K562 (cell line): Measurements from ENCODE around the gene CDHR1. TPM values are rescaled to one million over a fixed set of nuclear protein-coding genes. Genes with fewer than 3 reads are reported as not detected.

Experiments used
- ATAC-seq: fragments of 200-7000 bp; cut with Tn5 transposase; 3 replicates; pipeline ENCODE4 v1.9.1; 2020; ENCODE audit warnings: moderate library complexity
- BruUV-seq: library from RNA; stranded (reverse); fragments of 400-500 nt; replicated peaks from 2 replicates; lab custom pipeline; 2021; lab: Mats Ljungman, UMichigan
- CTCF ChIA-PET: fragments of 300-600 bp; formaldehyde crosslinking; extraction: SDS; loops from one replicate; lab custom pipeline; 2021; ENCODE audit warnings: low intra/inter-chr PET ratio; lab: Yijun Ruan, JAX
- POLR2A ChIA-PET: fragments of 300-600, 350-650 bp; sonication (Branson Sonifier 250); formaldehyde crosslinking; extraction: SDS; loops from one replicate; lab custom pipeline; 2021; ENCODE audit warnings: antibody characterized with exemption, inconsistent platforms; lab: Yijun Ruan, JAX
- DNase-seq, 4 experiments: peaks; one replicate each; pipeline versions ENCODE4 v3.0.0 to v3.0.0-alpha.2; 2011 to 2018; ENCODE audit warnings: low spot score in 3 of 4, mixed read lengths in 3 of 4; ENCODE audit errors: extremely low read depth in 1 of 4
- FAIRE-seq: peaks from 2 replicates; lab custom pipeline; 2011; peaks lifted over from hg19 to GRCh38; lab: Jason Lieb, UNC
- H2AFZ ChIP-seq: 2 replicates; pipeline ENCODE4 v1.6.0; 2011; ENCODE audit warnings: low read depth, low read length, control low read depth, inconsistent platforms
- H3K27ac ChIP-seq: fragments of 200-600 bp; 3 replicates; pipeline ENCODE4 v1.8.0; 2011; ENCODE audit warnings: low read depth, mild to moderate bottlenecking, control low read depth, inconsistent platforms, low read length, moderate library complexity, mixed read lengths; ENCODE audit errors: extremely low read depth
- H3K27me3 ChIP-seq, 2 experiments: fragments of 300-600 bp in 1 of 2; 2 replicates in 1 of 2; 3 replicates in 1 of 2; pipeline versions ENCODE4 v1.6.0 to v1.8.0; 2011; ENCODE audit warnings: inconsistent platforms in 2 of 2, low read length in 2 of 2, mild to moderate bottlenecking in 1 of 2, mixed read lengths in 1 of 2, moderate library complexity in 1 of 2; ENCODE audit not compliant: control insufficient read depth in 2 of 2, insufficient read depth in 2 of 2
- H3K36me3 ChIP-seq: fragments of 300-600 bp; 3 replicates; pipeline ENCODE4 v1.8.0; 2011; ENCODE audit warnings: mild to moderate bottlenecking, low read length, inconsistent platforms; ENCODE audit not compliant: control insufficient read depth, insufficient read depth
- H3K4me1 ChIP-seq, 2 experiments: fragments of 200-600 bp in 1 of 2; replicated peaks in 1 of 2; 2 replicates in 1 of 2; 3 replicates in 1 of 2; pipeline versions ENCODE4 v1.5.1 to v1.8.0; 2011; ENCODE audit warnings: inconsistent platforms in 2 of 2, low read length in 2 of 2, mild to moderate bottlenecking in 1 of 2, mixed read lengths in 1 of 2, moderate library complexity in 1 of 2; ENCODE audit not compliant: control insufficient read depth in 2 of 2, insufficient read depth in 2 of 2
- H3K4me2 ChIP-seq: 2 replicates; pipeline ENCODE4 v1.6.1; 2011; ENCODE audit warnings: low read length, control low read depth, inconsistent platforms, mixed read lengths; ENCODE audit not compliant: insufficient read depth
- H3K4me3 ChIP-seq: fragments of 200-600 bp; sonication (generic), shearing (Covaris generic); 2 replicates; pipeline ENCODE4 v1.5.1; 2016; ENCODE audit warnings: control low read depth, inconsistent platforms
- H3K79me2 ChIP-seq: fragments of 200-600 bp; 3 replicates; pipeline ENCODE4 v1.8.0; 2011; ENCODE audit warnings: low read length, inconsistent platforms; ENCODE audit not compliant: control insufficient read depth, insufficient read depth
- H3K9ac ChIP-seq, 2 experiments: 2 replicates each; pipeline versions ENCODE4 v1.6.0 to v1.6.1; 2011; ENCODE audit warnings: low read depth in 2 of 2, low read length in 2 of 2, control low read depth in 1 of 2, inconsistent platforms in 1 of 2, mild to moderate bottlenecking in 1 of 2, mixed read lengths in 1 of 2; ENCODE audit not compliant: insufficient read depth in 1 of 2
- H3K9me1 ChIP-seq: one replicate; pipeline ENCODE4 v1.6.0; 2011; ENCODE audit warnings: inconsistent platforms, mild to moderate bottlenecking, low read length, moderate library complexity; ENCODE audit not compliant: control insufficient read depth, insufficient read depth
- H3K9me3 ChIP-seq: replicated peaks from 2 replicates; pipeline ENCODE4 v1.5.1; 2011; ENCODE audit warnings: low read depth, low read length, inconsistent platforms; ENCODE audit not compliant: control insufficient read depth, insufficient read depth
- H4K20me1 ChIP-seq: replicated peaks from 2 replicates; pipeline ENCODE4 v1.6.1; 2011; ENCODE audit warnings: low read length, inconsistent platforms, mixed read lengths; ENCODE audit not compliant: control insufficient read depth, insufficient read depth
- FOXK2 ChIP-seq, 2 experiments: fragments of 450-650 bp; IDR thresholded peaks in 1 of 2; conservative IDR thresholded peaks in 1 of 2; 2 replicates each; pipeline ENCODE4 v1.6.1; 2016; ENCODE audit warnings: low read depth in 2 of 2, mild to moderate bottlenecking in 1 of 2
- GATA2 ChIP-seq: sonication (generic); formaldehyde crosslinking; IDR thresholded peaks from 2 replicates; pipeline ENCODE4 v1.4.0; 2020; ENCODE audit warnings: mild to moderate bottlenecking, missing genetic modification reagents
- HDGF ChIP-seq: fragments of 450-650 bp; IDR thresholded peaks from 2 replicates; pipeline ENCODE4 v1.6.1; 2016
- KHSRP ChIP-seq: fragments of 450-650 bp; IDR thresholded peaks from 2 replicates; pipeline ENCODE4 v1.6.1; 2017
- MCM7 ChIP-seq, 2 experiments: fragments of 450-650 bp; IDR thresholded peaks; 2 replicates each; pipeline ENCODE4 v1.6.1; 2016 to 2018
- MTA1 ChIP-seq: fragments of 450-650 bp; IDR thresholded peaks from 2 replicates; pipeline ENCODE4 v1.6.1; 2017; ENCODE audit warnings: borderline replicate concordance
- SMARCA4 ChIP-seq: fragments of 450-650 bp; IDR thresholded peaks from 2 replicates; pipeline ENCODE4 v1.6.1; 2016
- TSHZ1 ChIP-seq: fragments of 250-450 bp; sonication (Bioruptor Pico); IDR thresholded peaks from 2 replicates; pipeline ENCODE4 v1.4.0; 2020; ENCODE audit warnings: mild to moderate bottlenecking, moderate library complexity
- ZNF766 ChIP-seq: fragments of 200-800 bp; sonication (Bioruptor generic); conservative IDR thresholded peaks from 2 replicates; pipeline ENCODE4 v1.6.1; 2016; ENCODE audit warnings: missing genetic modification characterization, missing compliant biosample characterization
- ZNF79 ChIP-seq: fragments of 250-450 bp; sonication (Bioruptor Pico); IDR thresholded peaks from 2 replicates; pipeline ENCODE4 v1.4.0; 2020; ENCODE audit warnings: low read depth, mild to moderate bottlenecking, moderate library complexity
- WGBS: fragments of 100-300 bp; shearing (Covaris generic); methylation state at CpG from one replicate; pipeline ENCODE4 v1.1.6; 2016; ENCODE audit warnings: low coverage, mixed read lengths; ENCODE audit not compliant: insufficient coverage; ENCODE audit errors: missing lambda C conversion rate; 5-methylcytosine and 5-hydroxymethylcytosine counted together
- in situ Hi-C: fragments of 300-500 bp; cut with MboI; formaldehyde crosslinking; loops from 4 replicates; pipeline ENCODE4 v1.15.0; 2018; ENCODE audit warnings: inconsistent platforms, mixed read lengths
- intact Hi-C: fragments of 100-400 bp; cut with micrococcal nuclease; formaldehyde crosslinking; loops from 2 replicates; pipeline ENCODE4 v1.14.2; 2022
- polyA plus RNA-seq, 8 experiments: library from polyadenylated mRNA; depleted of rRNA in 4 of 8; stranded (reverse) in 5 of 8; unstranded in 3 of 8; fragments of >200 nt; fragmentation: Nextera tagmentation in 2 of 8; fragmentation: Illumina TruSeq in 1 of 8; extraction: Ambion mirVana in 2 of 8; extraction: Trizol in 1 of 8; gene quantifications; 2 replicates each; pipeline versions ENCODE4 v1.2.1 to v1.2.3, GENCODE V29; 2011 to 2014; ENCODE audit warnings: inconsistent platforms in 1 of 8, missing spikeins in 1 of 8
- total RNA-seq, 7 experiments: library from RNA; depleted of rRNA in 6 of 7; stranded (reverse); fragments of >200 nt in 6 of 7; fragmentation: Illumina TruSeq in 2 of 7; extraction: Trizol in 2 of 7; gene quantifications; 2 replicates each; pipeline versions ENCODE4 v1.2.1 to v1.2.3, GENCODE V29; 2011 to 2021; ENCODE audit warnings: low replicate concordance in 1 of 7
- TF ChIP-seq, protein P1 (sequence below): sonication (generic); formaldehyde crosslinking; IDR thresholded peaks from 2 replicates; pipeline ENCODE4 v1.8.0; 2022; ENCODE audit warnings: mild to moderate bottlenecking, missing genetic modification reagents, borderline replicate concordance

Gene CDHR1
- total and polyA plus RNA-seq, 9 of the 15 experiments (the other 6 are each of a cell fraction or from before 2014, with no cell fraction given): 0.03 to 0.99 (median 0.20) TPM

GRCh38 chr10:84164442-84164841 is 29.9 kb upstream of the CDHR1 start:
- Histone ChIP-seq H3K4me1 (no peaks in the 10 kb centered on the region), H3K27me3 (peaks cover 27 to 30% of the 10 kb centered on the region in 2 experiments), H3K79me2 (no peaks in the 10 kb centered on the region), H3K9me3 (0 out of 2 replicates have a peak, but pooled peaks cover 1% of the 10 kb centered on the region), H2AFZ (no peak overlapping the region), H3K4me2 (no peak overlapping the region), H3K4me3 (no peak overlapping the region), H3K9me1 (no peaks in the 10 kb centered on the region), H3K9ac (no peak overlapping the region), H3K27ac (no peak overlapping the region), H4K20me1 (no peaks in the 10 kb centered on the region), H3K36me3 (no peaks in the 10 kb centered on the region)
- 8% methylated on average over 2 of the region's 2 CpGs for WGBS
- intact Hi-C loops: no loop called here
- ChIA-PET CTCF (no interaction called here), POLR2A (interaction anchor here (2.3 kb wide), 1 partner anchor 8 kb away, joined by 10 read pairs; no protein-coding TSS in a partner anchor)
- in situ Hi-C loops: no loop called here
- TF ChIP-seq KHSRP (no peak), FOXK2 (conservative IDR thresholded peaks at IDR 0.05 in 1 of 2, IDR thresholded peaks at IDR 0.05 in 1 of 2; ENCODE audit: low read depth in 2 of 2) (no peak), SMARCA4 (no peak)
- no TSS peak for BruUV-seq
- ATAC-seq (no peak), DNase-seq (no peak), FAIRE-seq (no peak)

DNA sequence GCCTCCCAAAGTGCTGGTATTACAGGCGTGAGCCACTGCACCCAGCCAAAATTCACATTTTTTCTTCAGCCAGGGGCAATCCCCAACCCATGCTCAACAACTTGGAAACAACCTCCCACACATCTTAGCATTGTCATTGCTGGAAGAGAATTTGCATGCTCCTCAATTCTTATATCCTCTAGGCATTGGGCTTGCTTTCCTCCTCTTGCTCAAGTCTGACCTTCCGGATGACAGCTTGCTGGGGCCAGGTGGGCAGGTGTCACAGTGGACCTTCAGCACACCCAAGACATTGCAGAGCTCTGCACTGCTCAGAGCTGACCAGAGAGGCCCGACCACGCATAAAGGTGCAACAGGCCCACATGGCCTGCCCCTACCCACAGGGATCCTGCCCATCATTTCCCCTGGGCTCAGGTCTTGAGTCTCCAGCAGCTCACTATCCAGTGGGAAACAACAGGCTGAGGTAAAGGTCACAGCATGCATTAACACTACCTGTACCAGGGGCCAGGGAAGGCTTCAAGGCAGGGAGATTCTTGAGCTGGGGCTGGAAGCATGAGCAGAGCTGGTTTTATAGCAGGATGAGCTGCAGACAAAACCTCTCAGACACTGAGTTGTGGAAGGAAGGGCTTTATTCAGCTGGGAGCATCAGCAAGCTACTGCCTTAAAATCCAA is 27.6 kb upstream of the CDHR1 start:
- CTCF ChIA-PET: no interaction called here
- H3K79me2 ChIP-seq: no peaks in the 10 kb centered on the region
- TF ChIP-seq ZNF766 (CRISPR knock-in tag): no peak
- no peak for TF ChIP-seq HDGF
- TF ChIP-seq, protein P1, sequence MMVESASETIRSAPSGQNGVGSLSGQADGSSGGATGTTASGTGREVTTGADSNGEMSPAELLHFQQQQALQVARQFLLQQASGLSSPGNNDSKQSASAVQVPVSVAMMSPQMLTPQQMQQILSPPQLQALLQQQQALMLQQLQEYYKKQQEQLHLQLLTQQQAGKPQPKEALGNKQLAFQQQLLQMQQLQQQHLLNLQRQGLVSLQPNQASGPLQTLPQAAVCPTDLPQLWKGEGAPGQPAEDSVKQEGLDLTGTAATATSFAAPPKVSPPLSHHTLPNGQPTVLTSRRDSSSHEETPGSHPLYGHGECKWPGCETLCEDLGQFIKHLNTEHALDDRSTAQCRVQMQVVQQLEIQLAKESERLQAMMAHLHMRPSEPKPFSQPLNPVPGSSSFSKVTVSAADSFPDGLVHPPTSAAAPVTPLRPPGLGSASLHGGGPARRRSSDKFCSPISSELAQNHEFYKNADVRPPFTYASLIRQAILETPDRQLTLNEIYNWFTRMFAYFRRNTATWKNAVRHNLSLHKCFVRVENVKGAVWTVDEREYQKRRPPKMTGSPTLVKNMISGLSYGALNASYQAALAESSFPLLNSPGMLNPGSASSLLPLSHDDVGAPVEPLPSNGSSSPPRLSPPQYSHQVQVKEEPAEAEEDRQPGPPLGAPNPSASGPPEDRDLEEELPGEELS (CRISPR knock-in tag): no peak
- TF ChIP-seq KHSRP: no peak
- no peak for TF ChIP-seq MTA1
- TF ChIP-seq GATA2: no peak
- no peak for TF ChIP-seq ZNF79 (CRISPR knock-in tag)
- TF ChIP-seq TSHZ1 (CRISPR knock-in tag): no peak
- no peak for TF ChIP-seq MCM7 (IDR thresholded peaks at IDR 0.05)

More for the DNA sequence above, 27.6 kb upstream of the CDHR1 start:
- Histone ChIP-seq H3K4me1 (no peaks in the 10 kb centered on the region), H3K36me3 (no peaks in the 10 kb centered on the region), H3K9ac (no peak overlapping the region), H3K4me3 (no peak overlapping the region), H3K9me1 (no peaks in the 10 kb centered on the region), H4K20me1 (no peaks in the 10 kb centered on the region), H3K4me2 (no peak overlapping the region), H3K9me3 (0 out of 2 replicates have a peak, but pooled peaks cover 1% of the 10 kb centered on the region), H2AFZ (no peak overlapping the region), H3K27ac (no peak overlapping the region), H3K27me3 (peaks cover 23 to 31% of the 10 kb centered on the region in 2 experiments)
- in situ Hi-C loops: no loop called here
- no peak for ATAC-seq
- POLR2A ChIA-PET: interaction anchor here (1.1 kb wide), 1 partner anchor 19 kb away, joined by 3 read pairs; no protein-coding TSS in a partner anchor
- intact Hi-C loops: no loop called here
- FAIRE-seq: no peak
- WGBS: 0% methylated on average over 4 of the region's 4 CpGs
- no peak for DNase-seq
- no TSS peak for BruUV-seq
